GM19452 (cell line): ENCODE results near the gene PAK1.

ENCODE experiments used
- ATAC-seq: cut with Tn5 transposase; IDR thresholded peaks from one replicate; pipeline ENCODE4 v1.9.1; 2021; ENCODE audit not compliant: unreplicated experiment

Gene PAK1

GRCh38 chr11:77375107-77375506 is 98.8 kb downstream of the PAK1 start:
- no peak for ATAC-seq

GRCh38 chr11:77374611-77375031 is 99.3 kb downstream of the PAK1 start:
- no peak for ATAC-seq

- no peak for ATAC-seq
These were observed 99.8 kb downstream of the PAK1 start for GRCh38 chr11:77374108-77374507.

GRCh38 chr11:77372726-77373125 is 101.2 kb downstream of the PAK1 start:
- no peak for ATAC-seq

GRCh38 chr11:77371646-77372045 is 102.2 kb downstream of the PAK1 start:
- no peak for ATAC-seq

- no peak for ATAC-seq
These were observed 103.7 kb downstream of the PAK1 start for GRCh38 chr11:77370217-77370616.

GRCh38 chr11:77361184-77361583 is 112.7 kb downstream of the PAK1 start:
- no peak for ATAC-seq

GRCh38 chr11:77359481-77359880 is 114.4 kb downstream of the PAK1 start:
- ATAC-seq, result no peak

GRCh38 chr11:77353131-77353530 is 120.8 kb downstream of the PAK1 start:
- ATAC-seq, result no peak

GRCh38 chr11:77351281-77351886 is 122.5 kb downstream of the PAK1 start:
- no peak for ATAC-seq

- ATAC-seq, result no peak
These were observed 125.9 kb downstream of the PAK1 start for GRCh38 chr11:77347948-77348347.

GRCh38 chr11:77346906-77347603 is 126.8 kb downstream of the PAK1 start:
- no peak for ATAC-seq

GRCh38 chr11:77345621-77346020 is 128.3 kb downstream of the PAK1 start:
- ATAC-seq, result no peak

- ATAC-seq, result no peak
These were observed 133.4 kb downstream of the PAK1 start for GRCh38 chr11:77340501-77340900.

GRCh38 chr11:77332259-77332658 is 141.6 kb downstream of the PAK1 start:
- ATAC-seq, result no peak

GRCh38 chr11:77325159-77325558 is 148.7 kb downstream of the PAK1 start:
- ATAC-seq, result no peak

- no peak for ATAC-seq
These were observed 149.4 kb downstream of the PAK1 start for GRCh38 chr11:77324508-77324907.

- no peak for ATAC-seq
These were observed 150.8 kb downstream of the PAK1 start for GRCh38 chr11:77322926-77323590.

- ATAC-seq, result no peak
These were observed 151.4 kb downstream of the PAK1 start for GRCh38 chr11:77322506-77322905.

- no peak for ATAC-seq
These were observed 153.5 kb downstream of the PAK1 start for GRCh38 chr11:77320351-77320750.

- no peak for ATAC-seq
These were observed 155.3 kb downstream of the PAK1 start for GRCh38 chr11:77318600-77318999.

- no peak for ATAC-seq
These were observed 157.1 kb downstream of the PAK1 start for GRCh38 chr11:77316733-77317342.
